GM12801 (cell line): ENCODE results near the gene SARDH.

ENCODE experiments used
- TF ChIP-seq, protein P1 (sequence below): IDR thresholded peaks from one replicate; pipeline ENCODE4 v1.5.1; 2011; ENCODE audit warnings: control low read depth; ENCODE audit not compliant: insufficient read length; ENCODE audit errors: extremely low read depth

Gene SARDH

DNA sequence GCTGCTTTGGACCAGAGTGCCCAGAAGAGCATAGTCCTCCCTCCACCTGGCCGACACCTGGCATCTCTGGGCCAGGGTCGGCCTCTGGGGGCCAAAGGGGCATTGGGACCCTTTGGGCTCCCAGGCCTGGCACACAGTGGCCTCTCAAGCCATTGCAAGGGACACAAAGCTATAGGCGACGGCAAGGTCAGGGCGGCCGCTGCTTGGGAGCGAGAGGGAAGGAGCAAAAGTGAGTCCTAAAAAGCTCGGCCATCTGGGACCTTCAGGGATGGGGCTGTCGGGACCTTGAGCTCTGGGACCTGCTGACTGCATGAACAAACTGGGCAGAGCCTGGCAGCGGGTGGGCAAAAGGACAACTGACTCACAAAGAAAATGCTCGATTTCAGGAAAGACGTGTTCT lies 88.1 kb downstream of the SARDH start:
- TF ChIP-seq, protein P1, sequence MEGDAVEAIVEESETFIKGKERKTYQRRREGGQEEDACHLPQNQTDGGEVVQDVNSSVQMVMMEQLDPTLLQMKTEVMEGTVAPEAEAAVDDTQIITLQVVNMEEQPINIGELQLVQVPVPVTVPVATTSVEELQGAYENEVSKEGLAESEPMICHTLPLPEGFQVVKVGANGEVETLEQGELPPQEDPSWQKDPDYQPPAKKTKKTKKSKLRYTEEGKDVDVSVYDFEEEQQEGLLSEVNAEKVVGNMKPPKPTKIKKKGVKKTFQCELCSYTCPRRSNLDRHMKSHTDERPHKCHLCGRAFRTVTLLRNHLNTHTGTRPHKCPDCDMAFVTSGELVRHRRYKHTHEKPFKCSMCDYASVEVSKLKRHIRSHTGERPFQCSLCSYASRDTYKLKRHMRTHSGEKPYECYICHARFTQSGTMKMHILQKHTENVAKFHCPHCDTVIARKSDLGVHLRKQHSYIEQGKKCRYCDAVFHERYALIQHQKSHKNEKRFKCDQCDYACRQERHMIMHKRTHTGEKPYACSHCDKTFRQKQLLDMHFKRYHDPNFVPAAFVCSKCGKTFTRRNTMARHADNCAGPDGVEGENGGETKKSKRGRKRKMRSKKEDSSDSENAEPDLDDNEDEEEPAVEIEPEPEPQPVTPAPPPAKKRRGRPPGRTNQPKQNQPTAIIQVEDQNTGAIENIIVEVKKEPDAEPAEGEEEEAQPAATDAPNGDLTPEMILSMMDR: no peak

DNA sequence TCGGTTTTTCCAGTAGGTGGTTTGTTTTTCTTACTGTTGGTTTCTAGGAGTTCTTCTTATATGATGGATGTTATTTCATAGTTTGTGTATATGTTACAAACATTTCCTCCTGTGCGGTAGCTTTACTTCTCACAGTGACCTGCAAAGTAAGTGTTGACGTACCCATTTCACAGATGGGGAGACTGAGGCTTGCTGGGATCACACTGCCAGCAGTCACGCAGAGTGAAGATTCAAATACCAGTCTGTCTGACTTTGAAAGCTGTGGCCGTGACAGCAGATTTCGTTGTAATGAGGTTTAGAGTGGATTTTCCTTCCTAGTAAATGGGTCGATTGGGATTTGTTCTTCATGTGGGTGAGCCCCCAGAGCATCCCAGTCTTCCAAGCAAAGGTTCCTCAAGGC lies 89.0 kb downstream of the SARDH start:
- TF ChIP-seq, protein P1: no peak

DNA sequence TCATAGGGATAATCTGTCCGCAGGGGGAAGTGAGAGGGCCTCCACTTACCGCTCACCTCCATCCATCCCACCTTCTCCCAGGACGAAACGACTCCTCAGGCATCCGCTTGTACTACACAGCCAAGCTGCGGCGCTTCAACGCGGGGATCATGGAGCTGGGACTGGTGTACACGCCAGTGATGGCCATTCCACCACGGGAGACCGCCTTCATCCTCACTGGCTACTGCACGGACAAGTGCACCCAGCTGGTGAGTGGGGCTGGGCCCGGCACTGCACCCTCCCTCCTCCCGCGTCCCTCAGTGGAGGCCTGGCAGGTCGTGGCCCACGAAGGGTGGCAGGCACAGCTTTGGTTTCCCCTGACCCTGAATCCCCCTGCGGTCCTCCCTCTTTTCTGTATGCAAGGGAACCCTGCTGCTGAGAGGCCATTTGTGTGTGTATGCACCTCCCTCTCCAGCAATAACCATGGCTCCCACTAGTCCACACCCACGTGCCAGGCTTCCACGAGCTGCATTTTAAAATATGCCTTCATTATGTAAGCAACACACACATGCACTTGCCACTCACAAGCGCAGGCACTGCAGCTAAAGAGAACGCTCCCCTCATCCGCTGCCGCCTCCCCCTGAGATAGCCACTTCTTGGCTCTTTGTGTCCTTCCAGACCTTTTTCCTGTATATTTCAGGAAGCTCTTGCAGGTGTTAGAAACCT lies 90.2 kb downstream of the SARDH start:
- TF ChIP-seq, protein P1: no peak

DNA sequence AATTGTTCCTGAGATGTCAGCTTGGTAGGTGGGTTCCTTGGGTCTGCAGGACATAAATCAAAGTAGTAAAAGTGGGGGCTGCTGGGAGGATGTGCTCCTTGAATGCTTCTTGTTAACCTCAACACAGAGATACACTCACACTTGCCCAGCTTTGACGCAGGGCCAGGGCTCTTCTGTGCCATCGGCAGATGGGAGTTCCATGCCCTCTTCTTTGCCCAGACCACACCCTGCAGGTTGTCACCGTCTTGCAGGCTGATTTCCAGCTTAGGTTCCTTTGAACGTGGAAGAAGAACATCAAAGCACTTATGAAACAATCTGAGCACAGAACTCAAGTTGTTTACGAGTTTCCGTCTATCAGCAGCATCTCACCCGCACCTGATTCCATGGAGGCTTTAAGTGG lies 91.0 kb downstream of the SARDH start:
- TF ChIP-seq, protein P1: no peak

DNA sequence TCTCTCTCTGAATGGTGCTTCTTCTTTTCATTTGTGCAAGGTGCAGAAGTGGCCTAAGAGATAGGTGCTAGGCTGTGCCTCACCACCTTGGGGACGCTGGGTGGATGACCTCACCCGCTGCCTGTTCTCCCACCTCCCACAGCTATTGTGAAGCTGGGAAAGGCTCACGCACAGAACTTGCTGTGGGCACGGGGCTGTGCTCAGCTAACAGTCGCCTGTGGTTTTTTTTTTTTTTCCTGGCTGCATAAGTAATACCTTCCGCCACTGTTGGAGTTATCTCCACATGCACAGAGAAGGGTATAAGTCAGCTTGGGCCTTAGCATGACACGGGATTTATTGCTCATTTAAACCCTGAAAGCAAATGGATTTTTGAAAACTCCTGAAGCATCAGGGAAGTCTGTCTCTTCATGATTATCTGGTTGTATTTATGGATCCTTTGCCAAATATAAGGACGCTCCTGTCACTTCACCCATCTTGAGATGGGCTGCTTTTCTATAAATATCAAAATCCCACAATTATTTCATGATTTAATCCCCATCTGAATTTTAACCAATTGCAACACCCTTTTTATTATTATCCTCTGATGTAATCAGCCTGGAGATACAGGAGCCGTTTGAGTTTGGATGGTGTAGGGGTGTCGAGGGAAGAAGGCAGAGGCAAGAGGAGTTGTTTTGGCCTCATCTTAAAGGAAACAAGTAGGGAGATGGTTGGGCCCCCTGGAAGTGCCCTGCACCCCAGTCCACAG lies 93.0 kb downstream of the SARDH start:
- TF ChIP-seq, protein P1: no peak

DNA sequence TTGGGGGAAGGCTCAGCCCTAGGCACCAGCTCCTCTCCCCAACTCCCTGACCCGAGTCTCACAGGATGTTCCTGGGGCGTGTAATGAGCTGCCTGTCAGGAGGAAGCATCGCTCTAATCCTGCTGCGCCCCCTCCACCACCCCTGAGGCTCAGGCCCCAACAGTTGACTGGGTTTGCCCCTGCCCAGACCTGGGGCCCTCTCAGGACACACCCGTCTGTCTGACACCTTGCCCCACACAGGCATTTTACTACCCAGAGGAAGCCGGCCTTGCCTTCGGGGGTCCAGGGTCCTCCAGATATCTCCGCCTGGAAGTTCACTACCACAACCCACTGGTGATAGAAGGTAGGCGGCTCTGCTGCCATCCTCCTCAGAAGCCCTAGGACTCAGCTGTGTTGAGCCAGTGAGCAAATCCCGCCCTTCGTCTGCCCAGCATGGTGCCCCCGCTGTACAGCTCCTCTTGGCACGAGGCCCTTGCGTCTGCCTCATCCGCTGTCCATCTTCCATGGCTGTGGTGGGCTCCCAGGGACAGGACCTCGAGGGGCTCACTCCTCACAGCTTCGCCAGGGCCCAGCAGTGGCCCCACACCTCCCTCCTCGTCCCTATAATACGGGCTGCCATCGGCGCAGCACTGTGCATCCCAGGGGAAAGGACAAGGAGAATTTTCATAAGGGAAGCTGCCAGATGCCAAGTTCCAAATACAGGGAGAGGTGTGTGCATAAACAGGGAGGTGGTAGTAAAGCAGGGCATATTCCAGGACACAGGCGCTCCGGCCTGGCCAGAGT lies 94.0 kb downstream of the SARDH start:
- TF ChIP-seq, protein P1: no peak

DNA sequence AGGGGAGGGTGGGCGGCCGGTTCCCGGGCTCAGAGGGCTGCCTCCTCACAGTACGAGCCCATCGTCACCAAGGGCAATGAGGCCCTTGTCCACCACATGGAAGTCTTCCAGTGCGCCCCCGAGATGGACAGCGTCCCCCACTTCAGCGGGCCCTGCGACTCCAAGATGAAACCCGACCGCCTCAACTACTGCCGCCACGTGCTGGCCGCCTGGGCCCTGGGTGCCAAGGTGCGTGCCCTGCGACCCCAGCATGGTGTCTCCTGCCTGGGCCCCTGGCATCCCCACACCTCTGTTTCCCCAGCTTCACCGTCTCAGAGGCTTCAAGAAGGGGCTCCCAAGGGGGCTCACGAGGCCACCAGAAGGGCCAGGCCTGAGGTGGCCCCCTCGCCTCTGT lies 94.8 kb downstream of the SARDH start:
- TF ChIP-seq, protein P1: no peak
